SK-N-SH (cell line): ENCODE results near the gene MLF2. TPM values are rescaled to one million over a fixed set of nuclear protein-coding genes. Genes with fewer than 3 reads are reported as not detected.

ENCODE experiments used
- CTCF ChIA-PET: fragments of 300-600, 350-600 bp; formaldehyde crosslinking; extraction: SDS; loops from one replicate; lab custom pipeline; 2021; lab: Yijun Ruan, JAX
- POLR2A ChIA-PET: fragments of 350-600 bp; sonication (Branson Sonifier 250); formaldehyde crosslinking; extraction: SDS; loops from one replicate; lab custom pipeline; 2020; ENCODE audit warnings: antibody characterized with exemption, inconsistent platforms; lab: Yijun Ruan, JAX
- DNase-seq: peaks from one replicate; pipeline ENCODE4 v3.0.0; 2012
- H2AFZ ChIP-seq: fragments of 200-600 bp; sonication (generic); 2 replicates; pipeline ENCODE4 v1.8.1; 2016; ENCODE audit warnings: antibody characterized with exemption, mild to moderate bottlenecking, low read depth
- H3F3A ChIP-seq: fragments of 200-600 bp; sonication (generic); replicated peaks from 2 replicates; pipeline ENCODE3; 2016; ENCODE audit warnings: antibody characterized with exemption, mild to moderate bottlenecking; ENCODE audit not compliant: insufficient read depth
- H3K27ac ChIP-seq, 2 experiments: fragments of 200-500 bp in 1 of 2; fragments of 200-600 bp in 1 of 2; sonication (Bioruptor generic) in 1 of 2; sonication (generic), shearing (Covaris generic) in 1 of 2; 2 replicates each; pipeline versions ENCODE4 v1.5.1 to v1.6.1; 2014 to 2016; ENCODE audit warnings: low read depth in 2 of 2, inconsistent platforms in 1 of 2, low read length in 1 of 2, mild to moderate bottlenecking in 1 of 2, mixed read lengths in 1 of 2
- H3K27me3 ChIP-seq: fragments of 200-600 bp; sonication (generic), shearing (Covaris generic); 2 replicates; pipeline ENCODE4 v1.6.1; 2016; ENCODE audit warnings: mixed run types; ENCODE audit not compliant: insufficient read depth
- H3K36me3 ChIP-seq, 2 experiments: fragments of 200-500 bp in 1 of 2; fragments of 200-600 bp in 1 of 2; sonication (Bioruptor generic) in 1 of 2; sonication (generic) in 1 of 2; replicated peaks in 1 of 2; 2 replicates each; pipeline versions ENCODE3 to v1.5.1; 2014 to 2016; ENCODE audit warnings: low read length in 1 of 2, mild to moderate bottlenecking in 1 of 2; ENCODE audit not compliant: insufficient read depth in 2 of 2, control insufficient read depth in 1 of 2
- H3K4me1 ChIP-seq, 2 experiments: fragments of 200-500 bp in 1 of 2; fragments of 200-600 bp in 1 of 2; sonication (Bioruptor generic) in 1 of 2; sonication (generic), shearing (Covaris generic) in 1 of 2; 2 replicates each; pipeline versions ENCODE4 v1.5.1 to v1.6.1; 2014 to 2016; ENCODE audit warnings: low read depth in 1 of 2, low read length in 1 of 2, mixed run types in 1 of 2; ENCODE audit not compliant: insufficient read depth in 2 of 2, control insufficient read depth in 1 of 2
- H3K4me2 ChIP-seq: fragments of 200-600 bp; sonication (generic), shearing (Covaris generic); 2 replicates; pipeline ENCODE4 v1.6.1; 2017; ENCODE audit warnings: mixed run types
- H3K4me3 ChIP-seq, 2 experiments: fragments of 200-500 bp in 1 of 2; fragments of 200-600 bp in 1 of 2; sonication (Bioruptor generic) in 1 of 2; sonication (generic), shearing (Covaris generic) in 1 of 2; 2 replicates each; pipeline versions ENCODE4 v1.5.1 to v1.8.1; 2014 to 2016; ENCODE audit warnings: low read depth in 2 of 2, inconsistent platforms in 1 of 2, low read length in 1 of 2, mild to moderate bottlenecking in 1 of 2, mixed read lengths in 1 of 2, moderate library complexity in 1 of 2
- H3K79me2 ChIP-seq: fragments of 200-600 bp; sonication (generic); 2 replicates; pipeline ENCODE4 v1.8.1; 2017; ENCODE audit warnings: mild to moderate bottlenecking; ENCODE audit not compliant: insufficient read depth
- H3K9ac ChIP-seq: fragments of 200-600 bp; sonication (generic); 2 replicates; pipeline ENCODE4 v1.6.1; 2017; ENCODE audit warnings: mixed run types
- H3K9me2 ChIP-seq: fragments of 200-600 bp; sonication (generic); 2 replicates; pipeline ENCODE4 v1.6.1; 2017; ENCODE audit warnings: mixed run types
- H3K9me3 ChIP-seq: fragments of 200-600 bp; sonication (generic); 2 replicates; pipeline ENCODE4 v1.6.1; 2017; ENCODE audit warnings: mixed run types, mild to moderate bottlenecking, moderate library complexity
- H4K20me1 ChIP-seq: fragments of 200-600 bp; sonication (generic); 2 replicates; pipeline ENCODE4 v1.6.1; 2017; ENCODE audit warnings: mild to moderate bottlenecking, mixed run types; ENCODE audit not compliant: insufficient read depth
- IRF3 ChIP-seq: fragments of 150-350 bp; IDR thresholded peaks from 2 replicates; pipeline ENCODE4 v1.6.1; 2016; ENCODE audit warnings: mild to moderate bottlenecking, low read depth, low read length
- POLR2AphosphoS5 ChIP-seq: IDR thresholded peaks from 2 replicates; pipeline ENCODE4 v1.6.1; 2012; ENCODE audit warnings: low read depth, low read length
- REST ChIP-seq: IDR thresholded peaks from 2 replicates; pipeline ENCODE4 v1.6.1; 2012; ENCODE audit warnings: mild to moderate bottlenecking, low read depth, low read length, moderate library complexity
- RXRA ChIP-seq: IDR thresholded peaks from 2 replicates; pipeline ENCODE4 v1.4.0; 2012; ENCODE audit warnings: low read depth, mild to moderate bottlenecking, borderline replicate concordance
- SMC3 ChIP-seq: IDR thresholded peaks from 2 replicates; pipeline ENCODE4 v1.6.1; 2012; ENCODE audit warnings: low read depth, low read length, improper control_type of control experiment
- YY1 ChIP-seq: IDR thresholded peaks from 2 replicates; pipeline ENCODE4 v1.4.0; 2012; ENCODE audit warnings: low read depth, mild to moderate bottlenecking
- WGBS: methylation state at CpG from one replicate; pipeline ENCODE4 v1.1.6; 2017; ENCODE audit warnings: low lambda C conversion rate; 5-methylcytosine and 5-hydroxymethylcytosine counted together
- polyA plus RNA-seq, 3 experiments: library from polyadenylated mRNA; depleted of rRNA; stranded (reverse); fragments of >200 nt; gene quantifications; 2 replicates each; pipeline ENCODE4 v1.2.3, GENCODE V29; 2012
- TF ChIP-seq, protein P1 (sequence below): IDR thresholded peaks from 2 replicates; pipeline ENCODE4 v1.4.0; 2012; ENCODE audit warnings: low read depth

The MLF2 gene
- polyA plus RNA-seq, 1 of the 3 experiments (the other 2 are of a cell fraction), result 535 TPM

DNA sequence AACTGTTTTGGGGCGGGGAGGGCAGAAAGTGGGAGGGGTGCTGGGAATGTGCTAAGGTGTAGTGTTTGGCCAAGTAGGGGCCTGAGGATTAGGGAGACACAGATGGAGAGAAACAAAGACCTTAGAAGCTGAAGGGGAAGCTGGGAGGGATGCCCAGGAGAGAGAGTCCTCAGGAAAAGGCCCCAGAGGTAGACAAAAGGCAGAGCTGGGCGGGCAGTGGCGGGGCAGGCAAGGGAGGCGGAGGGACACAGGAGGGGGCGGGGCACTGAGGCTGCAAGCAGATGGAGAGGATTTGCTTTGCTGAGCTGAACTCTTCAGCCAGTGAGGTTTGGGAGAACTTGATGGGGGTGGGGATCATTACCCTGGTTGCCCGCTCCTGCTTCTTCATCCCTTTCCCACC is 16.0 kb upstream of the MLF2 start:
- H3K4me1 ChIP-seq, result peaks cover 22 to 44% of the 10 kb centered on the region in 2 experiments; a peak in 3 of 4 replicates
- H3K9ac ChIP-seq, result peak overlapping the region; percentile 90
- peaks cover 17 to 20% of the 10 kb centered on the region in 2 experiments for H3K36me3 ChIP-seq
- peaks cover 40% of the 10 kb centered on the region for H4K20me1 ChIP-seq
- H3K27me3 ChIP-seq, result no peaks in the 10 kb centered on the region
- TF ChIP-seq SMC3 (no peak), RXRA (no peak), YY1 (no peak), REST (no peak), POLR2AphosphoS5 (no peak)
- TF ChIP-seq, protein P1, sequence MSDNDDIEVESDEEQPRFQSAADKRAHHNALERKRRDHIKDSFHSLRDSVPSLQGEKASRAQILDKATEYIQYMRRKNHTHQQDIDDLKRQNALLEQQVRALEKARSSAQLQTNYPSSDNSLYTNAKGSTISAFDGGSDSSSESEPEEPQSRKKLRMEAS, result no peak
- peak overlapping the region; percentile 43 to 95; a peak in 2 of 4 replicates for H3K27ac ChIP-seq
- WGBS, result 62% methylated on average over 6 of the region's 6 CpGs
- H3F3A ChIP-seq, result peaks cover 22% of the 10 kb centered on the region
- CTCF ChIA-PET, result interaction anchor here (0.9 to 15.2 kb wide), 8 partner anchors 9 to 59 kb away, joined by 3 to 343 read pairs (median 4); partner anchors contain the start of genes MLF2 and P3H3
- H2AFZ ChIP-seq, result no peak overlapping the region
- POLR2A ChIA-PET, result interaction anchor here (0.6 to 4.8 kb wide), 5 partner anchors 8 to 155 kb away, joined by 3 to 89 read pairs (median 6); partner anchors contain the start of genes COPS7A, MLF2 and ZNF384
- no peaks in the 10 kb centered on the region for H3K9me2 ChIP-seq
- peak overlapping the region; percentile 82 to 93 for H3K4me3 ChIP-seq
- H3K9me3 ChIP-seq, result no peaks in the 10 kb centered on the region
- DNase-seq, result peak; percentile 81
- H3K4me2 ChIP-seq, result peak overlapping the region; percentile 96
- peaks cover 40% of the 10 kb centered on the region for H3K79me2 ChIP-seq

- H3K27ac ChIP-seq, result peak overlapping the region; percentile 43 to 95; a peak in 2 of 4 replicates
Observed at GRCh38 chr12:6768437-6768914, 15.5 kb upstream of the MLF2 start.

More at GRCh38 chr12:6768437-6768914, 15.5 kb upstream of the MLF2 start:
- POLR2A ChIA-PET, result interaction anchor here (1.9 to 4.8 kb wide), 3 partner anchors 9 to 45 kb away, joined by 6 to 89 read pairs (median 31); partner anchors contain the start of genes COPS7A and MLF2
- H3K4me3 ChIP-seq, result peak overlapping the region; percentile 82 to 93
- H3K9me3 ChIP-seq, result no peaks in the 10 kb centered on the region
- TF ChIP-seq IRF3, result no peak
- TF ChIP-seq, protein P1, result 0 out of 2 replicates have a peak, but pooled peaks have one; percentile 4
- no peak overlapping the region for H2AFZ ChIP-seq
- peaks cover 40% of the 10 kb centered on the region for H3K79me2 ChIP-seq
- H3K36me3 ChIP-seq, result peaks cover 17 to 20% of the 10 kb centered on the region in 2 experiments
- H3K9ac ChIP-seq, result peak overlapping the region; percentile 90
- CTCF ChIA-PET, result interaction anchor here (0.8 to 15.2 kb wide), 8 partner anchors 10 to 153 kb away, joined by 3 to 343 read pairs (median 5); partner anchors contain the start of genes MLF2 and P3H3
- peaks cover 22 to 50% of the 10 kb centered on the region in 2 experiments for H3K4me1 ChIP-seq
- no peaks in the 10 kb centered on the region for H3K27me3 ChIP-seq
- DNase-seq, result no peak
- H4K20me1 ChIP-seq, result peaks cover 40% of the 10 kb centered on the region
- peaks cover 22% of the 10 kb centered on the region for H3F3A ChIP-seq
- peak overlapping the region; percentile 96 for H3K4me2 ChIP-seq
- 25% methylated on average over 6 of the region's 6 CpGs for WGBS
- H3K9me2 ChIP-seq, result no peaks in the 10 kb centered on the region
